Measurements from ENCODE around the gene SNAP23.

SNAP23 gene

DNA sequence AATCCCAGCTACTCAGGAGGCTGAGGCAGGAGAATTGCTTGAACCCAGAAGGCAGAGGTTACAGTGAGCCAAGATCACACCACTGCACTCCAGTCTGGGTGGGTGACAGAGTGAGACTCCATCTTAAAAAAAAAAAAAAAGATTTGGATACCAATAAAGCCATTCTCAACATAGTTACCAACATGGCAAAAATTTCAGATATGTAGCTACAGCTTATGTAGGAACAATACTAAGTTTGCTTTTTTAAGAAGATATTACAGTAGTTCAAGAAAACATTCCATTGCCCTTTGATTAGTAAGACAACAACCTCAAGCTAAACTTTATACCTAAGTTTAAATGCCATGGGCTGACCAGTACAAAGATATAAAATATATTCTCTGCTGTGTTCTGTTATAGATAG is 38.9 kb upstream of the SNAP23 start:
- no peak overlapping the region for H3K4me3 ChIP-seq (ENCODE audit: low read length)
- TF ChIP-seq, protein P1, sequence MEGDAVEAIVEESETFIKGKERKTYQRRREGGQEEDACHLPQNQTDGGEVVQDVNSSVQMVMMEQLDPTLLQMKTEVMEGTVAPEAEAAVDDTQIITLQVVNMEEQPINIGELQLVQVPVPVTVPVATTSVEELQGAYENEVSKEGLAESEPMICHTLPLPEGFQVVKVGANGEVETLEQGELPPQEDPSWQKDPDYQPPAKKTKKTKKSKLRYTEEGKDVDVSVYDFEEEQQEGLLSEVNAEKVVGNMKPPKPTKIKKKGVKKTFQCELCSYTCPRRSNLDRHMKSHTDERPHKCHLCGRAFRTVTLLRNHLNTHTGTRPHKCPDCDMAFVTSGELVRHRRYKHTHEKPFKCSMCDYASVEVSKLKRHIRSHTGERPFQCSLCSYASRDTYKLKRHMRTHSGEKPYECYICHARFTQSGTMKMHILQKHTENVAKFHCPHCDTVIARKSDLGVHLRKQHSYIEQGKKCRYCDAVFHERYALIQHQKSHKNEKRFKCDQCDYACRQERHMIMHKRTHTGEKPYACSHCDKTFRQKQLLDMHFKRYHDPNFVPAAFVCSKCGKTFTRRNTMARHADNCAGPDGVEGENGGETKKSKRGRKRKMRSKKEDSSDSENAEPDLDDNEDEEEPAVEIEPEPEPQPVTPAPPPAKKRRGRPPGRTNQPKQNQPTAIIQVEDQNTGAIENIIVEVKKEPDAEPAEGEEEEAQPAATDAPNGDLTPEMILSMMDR (IDR thresholded peaks at IDR 0.05; ENCODE audit: insufficient read depth, low read depth, low read length, missing control alignments): no peak

DNA sequence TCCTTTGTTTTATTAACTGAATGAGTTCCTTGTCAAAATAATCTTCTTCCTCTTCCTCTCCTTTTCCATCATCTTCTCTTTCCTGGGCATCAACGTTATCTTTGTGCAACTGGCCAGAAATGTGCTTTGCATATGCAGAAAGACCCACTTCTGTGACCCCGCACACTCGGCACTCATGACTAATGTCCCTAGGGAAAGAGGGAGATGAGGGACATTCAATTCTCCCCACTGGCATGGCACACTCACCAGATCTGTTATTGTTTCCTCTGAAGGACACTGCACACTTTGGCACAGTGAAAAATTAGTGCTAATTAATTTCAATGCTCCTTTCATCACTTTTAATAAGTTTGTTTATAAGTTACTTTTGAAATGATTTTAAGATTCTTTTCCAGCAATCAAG is 38.5 kb upstream of the SNAP23 start:
- H3K4me3 ChIP-seq (ENCODE audit: low read length): no peak overlapping the region
- TF ChIP-seq, protein P1 (IDR thresholded peaks at IDR 0.05; ENCODE audit: insufficient read depth, low read depth, low read length, missing control alignments): no peak

More for the DNA sequence above, 38.9 kb upstream of the SNAP23 start:
- no peak for DNase-seq (ENCODE audit: low read depth)

DNA sequence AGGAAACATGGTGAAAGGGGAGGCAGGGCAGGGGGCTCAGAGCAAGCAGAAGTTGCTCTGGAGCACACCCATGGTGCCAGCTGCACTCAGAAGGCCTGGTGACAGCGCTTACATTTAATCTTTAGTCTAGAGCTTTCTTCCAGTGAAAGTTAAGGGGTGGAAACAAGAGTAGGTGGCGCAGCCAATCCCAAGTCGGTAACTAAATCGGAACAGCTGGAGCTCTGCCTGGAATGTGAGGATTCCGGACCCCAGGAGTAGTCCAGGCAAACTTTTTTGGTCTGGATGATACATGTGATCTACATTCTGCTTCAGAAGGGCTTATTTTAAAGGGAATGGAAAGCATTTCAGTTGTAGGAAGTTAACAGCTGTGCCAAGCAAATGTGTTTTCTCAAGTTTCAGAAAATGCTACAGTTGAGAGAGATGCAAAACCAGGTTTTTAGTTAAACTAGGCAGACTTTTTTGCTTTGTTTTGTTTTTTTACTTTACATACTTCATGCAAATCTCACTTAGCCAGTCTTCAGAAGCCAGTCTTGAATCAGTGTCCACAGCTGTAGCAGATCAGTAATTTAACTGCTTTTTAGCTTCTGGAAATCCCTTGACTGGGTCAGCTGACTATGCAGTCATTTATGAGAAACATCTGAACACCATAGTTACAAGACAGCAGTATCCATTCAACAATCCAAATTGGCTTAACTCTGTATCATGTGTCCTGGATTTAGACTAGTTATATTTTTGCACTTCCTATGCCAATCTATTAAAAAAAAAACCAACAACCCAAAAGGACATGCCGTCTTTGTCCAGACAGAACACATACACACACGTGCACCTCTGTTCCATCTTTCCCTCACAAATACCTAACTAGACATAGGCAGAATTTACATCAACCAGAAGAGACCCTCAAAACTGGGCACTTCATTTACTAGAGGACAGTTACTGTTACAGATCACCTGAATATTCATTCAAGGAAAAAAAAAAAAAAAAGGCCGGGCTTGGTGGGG is 37.7 kb upstream of the SNAP23 start:
- TF ChIP-seq, protein P1 (IDR thresholded peaks at IDR 0.05; ENCODE audit: insufficient read depth, low read depth, low read length, missing control alignments): no peak
- DNase-seq (ENCODE audit: low read depth): peak; percentile 23
- H3K4me3 ChIP-seq (ENCODE audit: low read length): no peak overlapping the region

More for the DNA sequence above, 38.5 kb upstream of the SNAP23 start:
- DNase-seq (ENCODE audit: low read depth): no peak

DNA sequence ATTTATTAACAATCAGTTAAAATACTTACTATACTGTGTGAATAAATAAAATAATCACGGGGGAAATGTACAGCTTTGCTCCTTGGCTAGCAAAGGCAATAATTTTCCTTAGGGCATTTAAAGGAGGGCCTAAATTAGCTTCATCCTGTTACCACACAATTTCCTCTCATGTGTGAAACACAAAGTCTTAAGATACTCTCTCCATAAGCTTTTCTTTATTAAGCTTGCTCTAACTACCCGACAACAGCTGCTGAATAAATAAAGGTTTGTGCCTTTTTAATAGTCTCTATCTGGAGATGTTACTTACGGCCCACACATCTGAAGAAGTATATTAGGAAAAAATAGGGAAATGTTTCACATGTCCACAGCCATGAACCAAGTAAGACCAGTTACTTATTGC is 34.2 kb upstream of the SNAP23 start:
- no peak for DNase-seq (ENCODE audit: low read depth)
- TF ChIP-seq, protein P1 (IDR thresholded peaks at IDR 0.05; ENCODE audit: insufficient read depth, low read depth, low read length, missing control alignments): no peak

DNA sequence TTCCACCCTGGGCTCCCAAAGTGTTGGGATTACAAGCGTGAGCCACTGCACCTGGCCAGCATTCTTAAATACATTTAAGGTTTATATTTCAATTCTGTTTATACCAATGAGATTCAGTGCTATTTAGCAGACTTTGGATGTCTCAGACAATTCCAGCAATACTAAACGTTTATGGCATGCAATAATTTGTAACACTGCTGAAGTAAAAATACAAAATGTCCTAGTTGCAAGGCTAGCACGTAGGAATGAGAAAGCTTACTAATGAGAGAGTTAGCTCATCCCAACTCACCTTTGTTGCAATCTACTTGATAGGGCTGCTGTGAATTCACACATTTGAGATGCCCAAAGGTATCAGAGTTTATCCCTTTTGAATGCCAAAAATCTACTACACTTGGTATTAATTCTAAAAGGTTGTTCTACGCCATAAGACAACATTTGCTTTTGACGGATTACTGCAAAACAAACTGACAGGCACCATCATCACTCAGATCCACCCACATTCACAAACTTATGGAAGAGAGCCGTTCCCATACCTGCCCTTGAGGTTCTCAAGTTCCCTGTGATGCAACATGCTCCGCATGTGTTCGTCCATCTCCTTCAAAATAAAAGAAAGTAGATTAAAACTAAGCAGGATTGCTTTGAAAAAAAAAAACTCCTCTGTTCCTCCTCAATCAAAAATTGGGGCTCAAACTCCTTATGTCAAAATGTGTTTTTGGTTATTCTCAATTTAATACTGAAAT is 29.7 kb upstream of the SNAP23 start:
- no peak for DNase-seq (ENCODE audit: low read depth)
- TF ChIP-seq, protein P1 (IDR thresholded peaks at IDR 0.05; ENCODE audit: insufficient read depth, low read depth, low read length, missing control alignments): no peak

More for the DNA sequence above, 34.2 kb upstream of the SNAP23 start:
- no peak overlapping the region for H3K4me3 ChIP-seq (ENCODE audit: low read length)

DNA sequence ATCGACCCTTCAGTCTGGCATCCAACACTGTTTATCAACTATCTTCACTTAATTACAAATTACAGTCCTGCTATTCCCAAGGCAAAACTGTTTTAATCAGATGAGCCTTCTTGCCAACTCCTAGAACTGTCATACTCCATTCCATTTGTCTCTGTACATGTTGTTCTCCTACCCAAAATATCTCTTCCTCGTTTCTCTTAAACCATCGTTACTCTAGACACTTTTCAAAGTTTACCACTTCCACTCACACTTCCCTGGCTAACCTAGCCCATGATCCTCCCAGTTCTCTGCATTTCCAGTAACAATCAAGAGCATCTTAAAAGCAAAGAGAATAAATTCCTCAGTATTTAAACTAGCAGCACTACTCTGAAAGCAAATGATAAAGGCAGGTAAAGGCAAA is 24.4 kb upstream of the SNAP23 start:
- no peak for DNase-seq (ENCODE audit: low read depth)
- TF ChIP-seq, protein P1 (IDR thresholded peaks at IDR 0.05; ENCODE audit: insufficient read depth, low read depth, low read length, missing control alignments): no peak
- no peak overlapping the region for H3K4me3 ChIP-seq (ENCODE audit: low read length)

More for the DNA sequence above, 29.7 kb upstream of the SNAP23 start:
- no peak overlapping the region for H3K4me3 ChIP-seq (ENCODE audit: low read length)

Data from epithelial cell of esophagus (primary cell).